ENCODE results near the gene SGTA.

Gene SGTA

GRCh38 chr19:2804156-2805004 lies 21.3 kb upstream of the SGTA start:
- H3K4me3 ChIP-seq (ENCODE audit: low read depth, low read length): no peak overlapping the region
- no peak for DNase-seq (ENCODE audit: low read depth)
- TF ChIP-seq CTCF (conservative IDR thresholded peaks at IDR 0.05; ENCODE audit: low read depth, low read length): no peak

- H3K4me3 ChIP-seq (ENCODE audit: low read depth, low read length): no peak overlapping the region
- no peak for TF ChIP-seq CTCF (conservative IDR thresholded peaks at IDR 0.05; ENCODE audit: low read depth, low read length)
- no peak for DNase-seq (ENCODE audit: low read depth)
Observed at GRCh38 chr19:2803486-2804155, 20.5 kb upstream of the SGTA start.

GRCh38 chr19:2802826-2803225 lies 19.8 kb upstream of the SGTA start:
- no peak for TF ChIP-seq CTCF (conservative IDR thresholded peaks at IDR 0.05; ENCODE audit: low read depth, low read length)
- no peak overlapping the region for H3K4me3 ChIP-seq (ENCODE audit: low read depth, low read length)

GRCh38 chr19:2800506-2800905 lies 17.4 kb upstream of the SGTA start:
- no peak overlapping the region for H3K4me3 ChIP-seq (ENCODE audit: low read depth, low read length)
- no peak for TF ChIP-seq CTCF (conservative IDR thresholded peaks at IDR 0.05; ENCODE audit: low read depth, low read length)
- no peak for DNase-seq (ENCODE audit: low read depth)

More at GRCh38 chr19:2802826-2803225, 19.8 kb upstream of the SGTA start:
- no peak for DNase-seq (ENCODE audit: low read depth)

- no peak overlapping the region for H3K4me3 ChIP-seq (ENCODE audit: low read depth, low read length)
- no peak for DNase-seq (ENCODE audit: low read depth)
- TF ChIP-seq CTCF (conservative IDR thresholded peaks at IDR 0.05; ENCODE audit: low read depth, low read length): no peak
Observed at GRCh38 chr19:2799273-2800020, 16.4 kb upstream of the SGTA start.

GRCh38 chr19:2798733-2799132 lies 15.7 kb upstream of the SGTA start:
- no peak for TF ChIP-seq CTCF (conservative IDR thresholded peaks at IDR 0.05; ENCODE audit: low read depth, low read length)
- no peak for DNase-seq (ENCODE audit: low read depth)
- H3K4me3 ChIP-seq (ENCODE audit: low read depth, low read length): no peak overlapping the region

All from choroid plexus epithelial cell (primary cell).